ENCODE data around the gene HEPHL1.

Gene HEPHL1

GRCh38 chr11:93983542-93984195 lies 37.5 kb upstream of the HEPHL1 start:
- Histone ChIP-seq H3K4me2 (ENCODE audit: low read length) (no peak overlapping the region), H3K27ac (no peak overlapping the region), H2AFZ (no peak overlapping the region), H3K4me3 (ENCODE audit: low read depth, low read length) (no peak overlapping the region), H3K36me3 (ENCODE audit: control insufficient read depth, insufficient read depth, low read length) (no peaks in the 10 kb centered on the region), H3K27me3 (ENCODE audit: control insufficient read depth, insufficient read depth, low read length) (no peaks in the 10 kb centered on the region), H3K79me2 (no peaks in the 10 kb centered on the region), H3K9me3 (ENCODE audit: control insufficient read depth, low read length) (no peaks in the 10 kb centered on the region), H3K9ac (no peak overlapping the region), H3K4me1 (no peaks in the 10 kb centered on the region)
- TF ChIP-seq, protein P1, sequence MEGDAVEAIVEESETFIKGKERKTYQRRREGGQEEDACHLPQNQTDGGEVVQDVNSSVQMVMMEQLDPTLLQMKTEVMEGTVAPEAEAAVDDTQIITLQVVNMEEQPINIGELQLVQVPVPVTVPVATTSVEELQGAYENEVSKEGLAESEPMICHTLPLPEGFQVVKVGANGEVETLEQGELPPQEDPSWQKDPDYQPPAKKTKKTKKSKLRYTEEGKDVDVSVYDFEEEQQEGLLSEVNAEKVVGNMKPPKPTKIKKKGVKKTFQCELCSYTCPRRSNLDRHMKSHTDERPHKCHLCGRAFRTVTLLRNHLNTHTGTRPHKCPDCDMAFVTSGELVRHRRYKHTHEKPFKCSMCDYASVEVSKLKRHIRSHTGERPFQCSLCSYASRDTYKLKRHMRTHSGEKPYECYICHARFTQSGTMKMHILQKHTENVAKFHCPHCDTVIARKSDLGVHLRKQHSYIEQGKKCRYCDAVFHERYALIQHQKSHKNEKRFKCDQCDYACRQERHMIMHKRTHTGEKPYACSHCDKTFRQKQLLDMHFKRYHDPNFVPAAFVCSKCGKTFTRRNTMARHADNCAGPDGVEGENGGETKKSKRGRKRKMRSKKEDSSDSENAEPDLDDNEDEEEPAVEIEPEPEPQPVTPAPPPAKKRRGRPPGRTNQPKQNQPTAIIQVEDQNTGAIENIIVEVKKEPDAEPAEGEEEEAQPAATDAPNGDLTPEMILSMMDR (IDR thresholded peaks at IDR 0.05) = no peak

GRCh38 chr11:93984196-93984567 lies 37.0 kb upstream of the HEPHL1 start:
- TF ChIP-seq, protein P1 (IDR thresholded peaks at IDR 0.05) = no peak
- Histone ChIP-seq H3K36me3 (ENCODE audit: control insufficient read depth, insufficient read depth, low read length) (no peaks in the 10 kb centered on the region), H3K27ac (no peak overlapping the region), H3K4me1 (no peaks in the 10 kb centered on the region), H3K27me3 (ENCODE audit: control insufficient read depth, insufficient read depth, low read length) (no peaks in the 10 kb centered on the region), H2AFZ (no peak overlapping the region), H3K9me3 (ENCODE audit: control insufficient read depth, low read length) (no peaks in the 10 kb centered on the region), H3K79me2 (no peaks in the 10 kb centered on the region), H3K4me3 (ENCODE audit: low read depth, low read length) (no peak overlapping the region), H3K4me2 (ENCODE audit: low read length) (no peak overlapping the region), H3K9ac (no peak overlapping the region)

DNA sequence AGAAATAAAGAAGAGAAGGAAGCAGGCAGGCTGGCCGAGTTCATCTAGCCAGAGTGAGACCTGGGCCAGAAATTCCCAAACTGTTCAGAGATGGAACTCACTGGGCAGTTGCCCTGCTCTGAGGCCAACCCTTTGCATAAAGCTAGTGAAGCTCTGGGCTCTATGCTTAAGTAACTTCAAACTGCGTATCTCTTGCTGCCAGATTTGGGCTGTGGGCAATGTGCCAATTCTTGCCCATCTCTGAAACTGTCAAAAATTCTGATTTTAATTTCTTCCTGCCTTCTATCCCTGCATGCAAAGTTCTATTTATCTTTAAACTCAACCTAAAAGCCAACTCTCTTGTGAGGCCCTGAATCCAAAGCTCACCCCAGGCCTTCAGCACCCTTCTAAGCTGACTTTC lies 36.2 kb upstream of the HEPHL1 start:
- Histone ChIP-seq H3K4me1 (no peaks in the 10 kb centered on the region), H3K36me3 (ENCODE audit: control insufficient read depth, insufficient read depth, low read length) (no peaks in the 10 kb centered on the region), H3K4me3 (ENCODE audit: low read depth, low read length) (no peak overlapping the region), H3K4me2 (ENCODE audit: low read length) (no peak overlapping the region), H2AFZ (no peak overlapping the region), H3K27me3 (ENCODE audit: control insufficient read depth, insufficient read depth, low read length) (no peaks in the 10 kb centered on the region), H3K9me3 (ENCODE audit: control insufficient read depth, low read length) (no peaks in the 10 kb centered on the region), H3K9ac (no peak overlapping the region), H3K79me2 (no peaks in the 10 kb centered on the region), H3K27ac (no peak overlapping the region)
- TF ChIP-seq, protein P1 (IDR thresholded peaks at IDR 0.05) = no peak

- no peaks in the 10 kb centered on the region for H3K79me2 ChIP-seq
- no peaks in the 10 kb centered on the region for H3K27me3 ChIP-seq (ENCODE audit: control insufficient read depth, insufficient read depth, low read length)
- H3K27ac ChIP-seq = no peak overlapping the region
- no peaks in the 10 kb centered on the region for H3K4me1 ChIP-seq
- no peak overlapping the region for H3K4me2 ChIP-seq (ENCODE audit: low read length)
- H3K9ac ChIP-seq = no peak overlapping the region
- H3K4me3 ChIP-seq (ENCODE audit: low read depth, low read length) = no peak overlapping the region
- H3K36me3 ChIP-seq (ENCODE audit: control insufficient read depth, insufficient read depth, low read length) = no peaks in the 10 kb centered on the region
- no peaks in the 10 kb centered on the region for H3K9me3 ChIP-seq (ENCODE audit: control insufficient read depth, low read length)
- no peak overlapping the region for H2AFZ ChIP-seq
- TF ChIP-seq, protein P1 (IDR thresholded peaks at IDR 0.05) = no peak
Measured at GRCh38 chr11:93986716-93987115, 34.4 kb upstream of the HEPHL1 start.

- TF ChIP-seq, protein P1 (IDR thresholded peaks at IDR 0.05) = no peak
- Histone ChIP-seq H3K4me1 (no peaks in the 10 kb centered on the region), H3K9ac (no peak overlapping the region), H3K27ac (no peak overlapping the region), H3K27me3 (ENCODE audit: control insufficient read depth, insufficient read depth, low read length) (no peaks in the 10 kb centered on the region), H3K79me2 (no peaks in the 10 kb centered on the region), H3K4me2 (ENCODE audit: low read length) (no peak overlapping the region), H2AFZ (no peak overlapping the region), H3K36me3 (ENCODE audit: control insufficient read depth, insufficient read depth, low read length) (no peaks in the 10 kb centered on the region), H3K4me3 (ENCODE audit: low read depth, low read length) (no peak overlapping the region), H3K9me3 (ENCODE audit: control insufficient read depth, low read length) (no peaks in the 10 kb centered on the region)
Measured at GRCh38 chr11:93988455-93988854, 32.7 kb upstream of the HEPHL1 start.
